Endothelial cell (in vitro differentiated cells): ENCODE results near the gene CACNA1D. TPM values are rescaled to one million over a fixed set of nuclear protein-coding genes. Genes with fewer than 3 reads are reported as not detected.

Experiments used
- DNase-seq: peaks from one replicate; pipeline ENCODE4 v3.0.0; 2021; ENCODE audit warnings: low spot score
- H3K27ac Mint-ChIP-seq: one replicate; pipeline ENCODE4 v1.8.0; 2021; ENCODE audit warnings: mixed read lengths, inconsistent platforms; ENCODE audit not compliant: unreplicated experiment
- H3K27me3 Mint-ChIP-seq: one replicate; pipeline ENCODE4 v1.8.0; 2021; ENCODE audit warnings: mild to moderate bottlenecking, moderate library complexity, mixed read lengths, inconsistent platforms; ENCODE audit not compliant: unreplicated experiment
- H3K36me3 Mint-ChIP-seq: one replicate; pipeline ENCODE4 v1.8.0; 2021; ENCODE audit warnings: mild to moderate bottlenecking, low read depth, mixed read lengths, inconsistent platforms; ENCODE audit not compliant: unreplicated experiment
- H3K4me1 Mint-ChIP-seq: one replicate; pipeline ENCODE4 v1.8.0; 2021; ENCODE audit warnings: mild to moderate bottlenecking, mixed read lengths, inconsistent platforms; ENCODE audit not compliant: unreplicated experiment
- H3K4me3 Mint-ChIP-seq: one replicate; pipeline ENCODE4 v1.8.0; 2021; ENCODE audit warnings: mild to moderate bottlenecking, mixed read lengths, inconsistent platforms; ENCODE audit not compliant: unreplicated experiment
- H3K9me3 Mint-ChIP-seq: one replicate; pipeline ENCODE4 v1.8.0; 2021; ENCODE audit warnings: mixed read lengths, inconsistent platforms; ENCODE audit not compliant: unreplicated experiment
- CTCF ChIP-seq: fragments of 200-600 bp; sonication (generic); IDR thresholded peaks from one replicate; pipeline ENCODE4 v1.5.0; 2021; ENCODE audit warnings: antibody characterized with exemption; ENCODE audit not compliant: unreplicated experiment
- total RNA-seq: library from RNA; stranded (reverse); fragmentation: NEBNext Ultra II Directional; extraction: Animal tissue kit (Norgen Biotek cat#: 25700); gene quantifications from one replicate; pipeline ENCODE4 v1.2.1, GENCODE V29; 2021; ENCODE audit not compliant: unreplicated experiment

CACNA1D gene
- total RNA-seq, 1 donor from 2014 or later: 208 TPM

- Mint-ChIP-seq H3K36me3 (no peaks in the 10 kb centered on the region), H3K4me1 (peaks cover 9% of the 10 kb centered on the region), H3K4me3 (peak overlapping the region; percentile 86), H3K27me3 (peaks cover 7% of the 10 kb centered on the region), H3K27ac (no peak overlapping the region), H3K9me3 (no peaks in the 10 kb centered on the region)
- TF ChIP-seq CTCF: no peak
- DNase-seq: peak; percentile 34
These were observed 1.3 kb downstream of the CACNA1D start for GRCh38 chr3:53495520-53496391.

GRCh38 chr3:53496392-53496670 lies 1.9 kb downstream of the CACNA1D start:
- no peak overlapping the region for H3K4me3 Mint-ChIP-seq
- H3K27me3 Mint-ChIP-seq: peaks cover 7% of the 10 kb centered on the region
- peaks cover 9% of the 10 kb centered on the region for H3K4me1 Mint-ChIP-seq
- no peak for TF ChIP-seq CTCF
- no peak overlapping the region for H3K27ac Mint-ChIP-seq
- no peaks in the 10 kb centered on the region for H3K36me3 Mint-ChIP-seq
- no peak for DNase-seq
- H3K9me3 Mint-ChIP-seq: no peaks in the 10 kb centered on the region

GRCh38 chr3:53496984-53497383 lies 2.6 kb downstream of the CACNA1D start:
- no peaks in the 10 kb centered on the region for H3K36me3 Mint-ChIP-seq
- H3K27me3 Mint-ChIP-seq: peaks cover 7% of the 10 kb centered on the region
- H3K27ac Mint-ChIP-seq: no peak overlapping the region
- no peak for TF ChIP-seq CTCF
- no peaks in the 10 kb centered on the region for H3K9me3 Mint-ChIP-seq
- no peak overlapping the region for H3K4me3 Mint-ChIP-seq
- no peak for DNase-seq
- peaks cover 9% of the 10 kb centered on the region for H3K4me1 Mint-ChIP-seq

GRCh38 chr3:53498806-53499641 lies 4.6 kb downstream of the CACNA1D start:
- TF ChIP-seq CTCF: peak; percentile 12
- Mint-ChIP-seq H3K27ac (no peak overlapping the region), H3K27me3 (peaks cover 3% of the 10 kb centered on the region)

More at GRCh38 chr3:53498806-53499641, 4.6 kb downstream of the CACNA1D start:
- peaks cover 21% of the 10 kb centered on the region for H3K4me1 Mint-ChIP-seq
- no peaks in the 10 kb centered on the region for H3K9me3 Mint-ChIP-seq
- no peak for DNase-seq
- no peak overlapping the region for H3K4me3 Mint-ChIP-seq
- H3K36me3 Mint-ChIP-seq: no peaks in the 10 kb centered on the region
